EH (cell line): ENCODE results near the gene ZNF33A.
"Not testable (repeated sequence)": the region's sequence is repeated elsewhere in the genome, so short reads cannot be mapped to it uniquely, and the experiment has no call there.

Source experiments
- DNase-seq: peaks from one replicate; pipeline ENCODE4 v3.0.0-alpha.2; 2015; ENCODE audit warnings: low read depth

ZNF33A gene

DNA sequence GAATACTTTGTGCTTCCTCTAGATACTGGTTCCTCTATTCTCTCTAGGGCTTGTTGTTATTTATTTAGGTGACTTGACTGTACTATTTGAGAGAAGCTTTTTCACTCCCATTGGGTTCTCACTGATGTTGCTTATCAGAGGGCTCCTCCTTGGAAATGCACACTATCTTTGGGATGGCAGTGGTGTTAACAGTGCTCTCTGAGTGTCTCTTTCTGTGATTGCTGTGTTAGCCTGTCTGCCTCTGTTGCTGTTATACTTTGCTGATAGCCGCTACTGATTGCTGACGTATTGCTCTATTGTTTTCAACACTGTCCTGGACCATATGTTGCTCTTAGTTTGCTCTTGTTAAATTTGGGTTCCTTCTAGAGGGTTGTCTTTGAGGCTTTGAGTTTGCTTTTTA is 34.7 kb downstream of the ZNF33A start:
- no peak for DNase-seq

DNA sequence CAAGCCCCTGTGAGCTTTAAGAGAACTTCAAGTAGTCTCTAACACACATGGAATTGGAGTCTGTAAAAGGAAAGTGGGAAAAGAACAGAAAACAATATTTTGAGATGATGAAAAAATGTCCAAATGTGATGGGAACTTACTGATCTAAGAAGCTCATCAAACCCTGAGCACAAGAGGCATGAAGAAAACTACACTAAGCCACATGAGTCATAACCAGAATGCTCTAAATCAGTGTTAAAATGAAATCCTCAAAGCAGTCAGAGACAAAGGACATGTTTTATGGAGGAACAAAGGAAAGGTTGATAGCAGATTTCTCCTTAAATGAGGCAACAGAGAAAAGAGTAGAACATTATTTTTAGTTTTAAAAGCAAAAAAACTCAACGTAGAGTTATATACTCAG is 37.2 kb downstream of the ZNF33A start:
- peak; percentile 11 for DNase-seq

DNA sequence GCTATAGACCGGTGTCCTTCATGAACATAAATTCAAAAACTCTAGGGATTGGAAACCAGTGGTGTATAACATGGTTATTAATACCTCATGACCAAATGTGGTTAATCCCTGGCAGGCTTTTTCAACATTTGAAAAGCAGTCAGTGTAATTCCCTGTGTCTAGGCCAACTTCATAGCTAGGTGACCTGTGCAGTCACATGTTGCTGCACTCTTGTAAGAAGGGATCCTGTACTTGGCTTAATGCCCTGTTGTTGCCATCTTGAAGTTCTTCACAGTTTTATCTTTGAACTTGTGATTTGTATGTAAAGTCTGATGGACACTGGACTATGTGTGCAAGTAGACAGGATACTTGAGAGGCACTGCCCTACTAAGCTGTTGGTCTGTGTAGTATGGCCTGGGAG is 39.7 kb downstream of the ZNF33A start:
- DNase-seq, result no peak

DNA sequence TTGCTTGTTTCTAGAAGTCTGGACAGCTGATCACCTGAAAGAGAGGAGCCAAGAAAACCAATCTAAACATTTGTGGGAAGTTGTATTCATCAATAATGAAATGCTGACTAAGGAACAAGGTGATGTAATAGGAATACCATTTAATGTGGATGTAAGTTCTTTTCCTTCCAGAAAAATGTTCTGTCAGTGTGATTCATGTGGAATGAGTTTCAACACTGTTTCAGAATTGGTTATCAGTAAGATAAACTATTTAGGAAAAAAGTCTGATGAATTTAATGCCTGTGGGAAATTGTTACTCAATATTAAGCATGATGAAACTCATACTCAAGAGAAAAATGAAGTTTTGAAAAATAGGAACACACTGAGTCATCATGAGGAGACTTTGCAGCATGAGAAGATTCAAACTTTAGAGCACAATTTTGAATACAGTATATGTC is 43.9 kb downstream of the ZNF33A start:
- DNase-seq, result peak; percentile 82

DNA sequence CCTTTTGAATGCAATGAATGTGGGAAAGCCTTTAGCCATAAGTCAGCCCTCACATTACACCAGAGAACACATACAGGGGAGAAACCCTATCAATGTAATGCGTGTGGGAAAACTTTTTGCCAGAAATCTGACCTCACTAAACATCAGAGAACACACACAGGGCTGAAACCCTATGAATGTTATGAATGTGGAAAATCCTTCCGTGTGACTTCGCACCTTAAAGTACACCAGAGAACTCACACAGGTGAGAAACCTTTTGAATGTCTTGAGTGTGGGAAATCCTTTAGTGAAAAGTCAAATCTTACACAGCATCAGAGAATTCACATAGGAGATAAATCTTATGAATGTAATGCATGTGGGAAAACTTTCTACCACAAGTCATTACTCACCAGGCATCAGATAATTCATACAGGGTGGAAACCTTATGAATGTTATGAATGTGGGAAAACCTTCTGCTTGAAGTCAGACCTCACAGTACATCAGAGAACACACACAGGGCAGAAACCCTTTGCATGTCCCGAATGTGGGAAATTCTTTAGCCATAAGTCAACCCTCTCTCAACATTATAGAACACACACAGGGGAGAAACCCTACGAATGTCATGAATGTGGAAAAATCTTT is 44.9 kb downstream of the ZNF33A start:
- not testable (repeated sequence) for DNase-seq

DNA sequence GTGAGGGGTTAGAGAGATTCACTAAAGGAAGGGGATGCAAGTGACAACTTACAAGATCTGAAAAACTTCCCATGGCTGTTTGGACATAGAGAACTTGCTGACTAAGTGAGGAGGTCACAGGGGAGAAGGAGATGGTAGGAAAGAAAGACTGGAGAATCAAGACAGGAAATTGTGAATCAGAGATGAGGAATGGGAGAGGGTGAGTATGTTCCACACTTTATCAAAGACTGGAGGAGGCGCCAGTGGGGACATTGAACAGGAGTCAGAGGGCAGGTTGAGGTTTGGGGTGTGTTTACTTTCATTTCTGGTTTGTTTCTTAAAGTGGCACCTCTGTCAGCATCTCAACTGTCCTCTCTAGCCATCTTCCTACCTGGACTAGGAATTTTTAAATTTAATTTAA is 59.2 kb downstream of the ZNF33A start:
- peak; percentile 80 for DNase-seq

DNA sequence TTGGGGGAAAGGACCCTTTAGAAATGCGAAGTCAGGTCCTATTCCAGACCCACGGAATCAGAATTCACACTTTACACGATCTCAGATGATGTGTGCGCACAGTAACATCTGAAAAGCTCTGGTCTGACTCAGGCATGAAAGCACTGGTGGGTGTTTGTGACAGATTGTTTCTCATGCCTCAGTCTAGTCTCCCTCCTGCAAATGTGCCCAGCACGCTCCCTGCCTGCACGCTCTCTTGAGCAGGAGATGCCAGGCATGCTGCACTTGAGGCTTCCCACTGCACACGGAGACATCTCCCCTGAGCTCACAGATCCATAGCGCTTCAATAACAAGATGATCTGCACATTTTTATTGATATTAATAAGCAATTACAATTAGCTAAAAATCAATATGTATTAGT is 60.0 kb downstream of the ZNF33A start:
- DNase-seq, result no peak

DNA sequence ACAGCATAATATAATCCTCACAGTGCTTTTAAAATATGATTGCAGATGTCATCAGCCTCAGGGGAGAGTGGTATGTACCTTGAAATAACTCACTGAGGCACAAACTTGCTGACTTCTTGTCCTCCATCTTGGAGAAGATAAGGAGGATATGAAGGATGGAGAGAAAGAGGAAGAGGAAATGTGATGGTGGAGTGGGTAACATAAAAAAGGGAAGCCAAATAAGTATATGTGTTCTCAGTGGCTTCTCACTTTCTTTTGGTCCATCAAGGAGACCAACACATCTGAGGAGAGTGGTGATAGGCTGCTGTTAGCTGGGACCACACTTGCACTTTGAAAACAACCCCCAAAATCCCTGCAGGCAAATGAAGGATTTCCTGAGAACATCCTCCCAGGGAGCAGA is 62.1 kb downstream of the ZNF33A start:
- no peak for DNase-seq

DNA sequence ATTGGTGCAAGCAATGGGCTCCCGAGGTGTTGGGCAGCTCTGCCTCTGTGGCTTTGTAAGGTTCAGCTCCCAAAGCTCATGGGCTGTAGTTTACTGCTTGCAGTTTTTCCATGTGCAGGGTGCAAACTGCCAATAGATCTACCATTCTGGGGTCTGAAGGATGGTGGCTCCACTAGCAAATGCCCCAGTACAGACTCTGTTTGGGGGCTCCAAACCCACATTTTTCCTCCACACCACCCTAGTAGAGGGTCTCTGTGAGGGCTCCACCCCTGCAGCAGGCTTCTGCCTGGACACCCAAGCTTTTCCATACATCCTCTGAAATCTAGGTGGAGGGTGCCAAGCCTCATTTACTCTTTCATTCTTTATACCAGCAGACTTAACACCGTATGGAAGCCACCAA is 66.2 kb downstream of the ZNF33A start:
- DNase-seq, result no peak

DNA sequence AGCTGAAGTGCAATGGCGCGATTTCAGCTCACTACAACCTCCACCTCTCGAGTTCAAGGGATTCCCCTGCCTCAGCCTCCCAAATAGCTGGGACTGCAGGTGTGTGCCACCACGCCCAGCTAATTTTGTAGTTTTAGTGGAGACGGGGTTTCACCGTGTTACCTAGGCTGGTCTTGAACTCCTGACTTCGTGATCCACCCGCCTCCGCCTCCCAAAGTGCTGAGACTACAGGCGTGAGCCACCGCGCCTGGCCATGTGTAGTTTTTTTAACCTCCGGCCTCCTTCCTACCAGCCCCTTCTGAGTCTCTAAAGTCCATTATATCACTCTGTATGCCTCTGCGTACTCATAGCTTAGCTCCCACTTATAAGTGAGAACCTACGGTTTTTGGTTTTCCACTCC is 82.8 kb downstream of the ZNF33A start:
- DNase-seq, result not testable (repeated sequence)

DNA sequence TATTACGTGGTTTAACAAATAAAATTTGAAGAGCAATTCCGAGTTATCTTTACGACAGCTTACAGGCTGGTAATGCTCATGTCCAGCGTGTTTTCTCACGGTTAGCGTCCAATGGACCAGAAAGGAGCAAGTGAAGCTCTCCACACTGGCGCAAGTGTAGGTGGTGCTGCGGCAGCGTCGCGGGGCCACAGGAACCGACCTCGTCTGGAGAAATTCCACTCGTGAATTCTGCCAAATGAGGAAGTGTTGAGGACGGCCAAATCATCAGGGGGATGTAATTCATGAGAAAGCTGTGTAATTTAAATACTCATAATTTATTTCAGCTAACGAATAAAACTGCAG is 83.3 kb downstream of the ZNF33A start:
- DNase-seq, result no peak

DNA sequence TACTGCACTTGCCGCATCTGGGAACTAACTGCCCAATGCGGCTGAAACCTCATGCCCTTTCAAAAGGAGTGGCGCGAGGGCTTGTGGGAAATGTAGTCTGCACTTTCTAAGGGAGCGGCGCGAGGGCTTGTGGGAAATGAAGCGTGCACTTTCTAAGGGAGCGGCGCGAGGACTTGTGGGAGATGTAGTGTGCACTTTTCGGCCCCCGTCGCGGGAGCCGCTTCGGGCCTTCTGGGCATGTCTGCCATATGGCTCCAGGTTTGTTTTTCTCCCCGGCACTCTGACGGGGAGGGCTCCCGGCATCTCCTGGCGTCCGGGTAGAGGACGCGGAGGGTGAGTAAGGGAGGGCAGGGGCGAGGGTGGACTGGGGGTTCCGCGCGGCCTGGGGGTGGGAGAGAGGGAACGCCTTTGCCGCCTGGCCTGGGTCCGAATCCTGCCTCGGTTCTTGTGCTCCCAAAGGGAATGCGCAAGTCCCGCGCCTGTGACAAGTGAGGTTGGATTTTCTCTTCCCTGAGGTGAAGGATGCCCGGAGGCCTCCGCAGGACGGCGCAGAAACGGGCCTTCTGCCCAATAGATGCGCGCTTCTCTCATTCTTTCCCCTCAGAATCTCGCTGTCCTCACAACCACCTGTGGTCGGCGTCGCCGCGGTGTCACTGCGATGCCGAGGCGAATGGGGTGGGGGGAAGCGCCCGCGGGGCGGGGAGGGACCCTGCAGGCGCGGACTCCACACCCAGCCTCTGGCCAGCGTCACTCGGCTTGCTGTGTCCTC is 83.9 kb downstream of the ZNF33A start, which contains the start of gene ZNF37A:
TSS of gene ZNF37A (plus strand) at position 180 of the 769 bp plus-strand sequence. CDS start 2,281 bp downstream, outside the sequence.
- peak; percentile 93 for DNase-seq

DNA sequence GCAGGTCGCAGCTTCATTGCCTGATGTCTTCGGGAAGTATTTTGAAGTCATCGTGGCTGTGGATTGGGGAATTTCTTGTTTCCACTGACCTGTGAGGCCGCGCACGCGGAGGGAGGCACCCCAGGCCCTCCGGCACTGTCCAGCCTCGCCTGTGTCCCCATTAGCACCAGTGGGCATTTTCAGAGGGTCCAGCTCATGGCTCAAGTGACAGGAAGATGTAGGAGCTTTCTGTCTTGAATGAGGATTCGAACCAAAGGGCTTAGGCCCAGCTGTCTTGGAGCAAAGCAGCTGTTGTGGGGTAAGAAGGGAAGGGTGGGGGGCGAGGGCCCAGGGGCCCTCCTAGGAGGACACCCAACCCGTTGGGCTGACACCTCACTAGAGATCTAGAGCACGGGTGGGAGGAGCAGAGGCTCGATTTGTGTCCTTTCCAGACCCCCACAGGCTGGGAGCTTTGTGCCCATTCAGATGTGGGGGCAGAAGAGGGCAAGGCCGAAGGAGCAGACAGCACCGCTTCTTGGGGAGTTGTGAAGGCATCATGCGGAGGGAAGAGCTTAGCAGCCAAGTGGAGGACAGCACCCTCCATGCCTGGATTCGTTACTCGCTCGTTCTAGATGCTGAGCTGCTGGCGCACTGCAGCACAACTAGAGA is 84.6 kb downstream of the ZNF33A start:
- no peak for DNase-seq

DNA sequence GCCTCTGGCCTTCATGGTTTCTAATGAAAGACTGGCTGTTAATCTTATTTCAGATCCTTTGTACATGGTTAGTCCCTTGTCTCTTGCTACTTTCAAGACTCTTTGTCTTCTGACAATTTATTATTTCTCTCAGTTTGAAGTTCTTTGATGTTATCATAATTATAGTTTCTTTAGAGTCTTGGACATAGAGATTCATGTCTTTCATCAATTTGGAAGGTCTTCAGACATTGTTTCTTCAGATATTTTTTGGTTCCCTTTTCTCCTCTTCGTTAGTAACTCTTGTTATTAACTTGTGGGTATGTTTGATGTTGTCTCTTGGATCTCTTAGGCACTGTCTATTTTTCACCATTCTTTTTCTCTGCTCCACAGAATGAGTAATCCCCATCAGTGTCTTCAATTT is 92.4 kb downstream of the ZNF33A start:
- no peak for DNase-seq

DNA sequence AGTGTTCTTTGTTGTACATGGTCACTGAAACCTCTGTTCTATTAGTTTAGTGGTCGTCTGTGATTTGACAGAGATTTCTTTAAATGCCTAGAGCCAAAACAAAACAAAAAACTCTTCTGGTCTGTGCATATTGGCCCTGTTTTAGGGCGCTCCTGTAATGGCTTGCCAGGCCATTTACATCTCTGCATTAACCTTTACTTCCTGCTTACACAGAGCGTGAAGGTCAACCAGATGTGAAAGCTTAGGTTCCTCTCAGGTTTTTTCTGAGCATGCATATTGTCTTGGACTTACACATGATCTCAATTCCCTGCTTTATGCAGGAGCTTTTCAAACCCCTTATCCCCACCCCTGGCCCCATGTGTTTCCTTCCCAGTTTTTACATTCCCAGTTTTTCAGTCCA is 93.3 kb downstream of the ZNF33A start:
- no peak for DNase-seq

DNA sequence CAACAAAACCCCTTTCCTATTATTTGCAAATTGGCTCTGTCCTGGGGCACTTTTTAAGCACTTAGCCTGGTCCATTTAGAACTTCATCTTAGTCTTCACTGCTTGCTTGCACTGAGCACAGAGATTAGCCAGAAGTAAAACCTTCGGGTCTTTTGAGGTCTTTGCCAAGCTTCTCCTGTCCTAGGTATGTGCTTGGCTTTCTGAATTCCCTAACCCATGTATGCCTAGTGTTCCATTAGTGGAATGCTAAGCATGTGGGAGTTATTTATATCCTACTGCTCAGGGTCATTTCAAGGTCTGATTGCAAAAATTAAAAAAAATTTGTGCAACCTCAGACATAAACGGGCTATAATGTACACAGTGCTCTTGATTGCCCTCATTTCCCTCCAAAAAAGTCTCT is 101.7 kb downstream of the ZNF33A start:
- peak; percentile 8 for DNase-seq
